HG02571 (cell line): ENCODE measurements around the gene CTSE.

Source experiments
- ATAC-seq: cut with Tn5 transposase; IDR thresholded peaks from one replicate; pipeline ENCODE4 v1.9.1; 2021; ENCODE audit warnings: mild to moderate bottlenecking, moderate library complexity; ENCODE audit not compliant: unreplicated experiment

Gene CTSE

GRCh38 chr1:205973377-205974232, 50.1 kb downstream of the CTSE start:
- no peak for ATAC-seq

DNA sequence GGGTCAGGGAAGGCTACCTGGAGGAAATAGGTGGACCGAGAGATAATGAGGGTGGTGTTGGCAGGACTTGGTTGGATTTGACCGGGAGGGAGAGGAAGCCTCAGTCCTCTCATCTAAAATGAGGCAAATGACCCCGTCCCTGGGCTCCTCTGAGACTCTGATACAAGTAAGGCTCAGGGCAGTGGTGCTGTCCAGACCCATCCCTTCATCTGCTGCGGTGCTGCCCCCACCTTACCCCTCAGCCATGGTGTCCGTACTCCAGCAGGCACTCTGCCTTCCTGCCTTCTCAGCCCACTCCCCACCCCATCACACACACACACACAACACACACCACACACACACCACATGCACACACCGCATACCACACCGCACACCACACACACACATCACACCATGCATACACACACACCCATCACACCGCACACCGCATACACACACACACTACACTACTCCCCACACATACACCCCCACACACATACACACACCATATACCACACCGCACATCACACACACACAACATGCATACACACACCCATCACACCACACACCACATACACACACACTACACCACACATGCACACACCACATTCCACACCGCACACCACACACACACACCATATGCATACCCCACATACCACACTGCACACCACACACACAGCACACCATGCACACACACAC, 51.1 kb downstream of the CTSE start:
- ATAC-seq: no peak

DNA sequence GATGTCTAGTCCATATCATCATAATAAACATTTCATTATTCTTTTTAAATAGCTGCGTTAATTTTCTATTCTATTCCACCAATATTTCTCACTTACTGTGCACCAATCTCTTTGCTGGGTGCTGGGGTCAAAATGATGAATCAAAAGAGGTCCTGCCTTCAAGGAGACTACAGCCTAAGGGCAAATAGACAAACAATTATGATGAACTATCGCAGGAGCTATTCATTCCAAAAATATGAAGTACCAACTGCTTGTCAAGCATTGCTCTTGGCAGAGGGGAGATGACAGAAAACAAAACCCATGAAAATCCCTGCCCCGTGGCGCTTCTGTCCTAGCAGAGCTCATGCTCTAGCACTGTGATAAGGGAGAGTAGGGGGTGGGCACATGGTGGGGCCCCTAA, 51.6 kb downstream of the CTSE start:
- ATAC-seq: no peak

DNA sequence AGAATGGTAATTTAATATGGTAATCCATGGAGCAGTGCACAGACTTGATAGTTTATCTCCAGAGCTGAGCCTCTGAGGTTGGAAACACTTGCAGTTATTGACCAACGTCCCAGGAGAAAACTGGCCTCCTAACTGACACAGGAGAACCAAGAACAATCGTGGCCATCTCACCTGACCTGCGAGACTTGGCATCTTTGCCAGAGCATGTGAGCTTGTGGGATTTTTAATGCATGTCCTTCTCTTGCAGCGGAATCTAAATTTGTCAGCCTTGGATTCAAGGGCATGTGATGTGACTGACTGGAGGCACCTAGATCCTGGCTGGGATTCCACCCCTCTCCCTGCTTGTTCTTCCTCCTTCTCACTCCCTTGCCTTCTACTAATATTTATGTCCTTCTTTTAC, 52.6 kb downstream of the CTSE start:
- no peak for ATAC-seq

DNA sequence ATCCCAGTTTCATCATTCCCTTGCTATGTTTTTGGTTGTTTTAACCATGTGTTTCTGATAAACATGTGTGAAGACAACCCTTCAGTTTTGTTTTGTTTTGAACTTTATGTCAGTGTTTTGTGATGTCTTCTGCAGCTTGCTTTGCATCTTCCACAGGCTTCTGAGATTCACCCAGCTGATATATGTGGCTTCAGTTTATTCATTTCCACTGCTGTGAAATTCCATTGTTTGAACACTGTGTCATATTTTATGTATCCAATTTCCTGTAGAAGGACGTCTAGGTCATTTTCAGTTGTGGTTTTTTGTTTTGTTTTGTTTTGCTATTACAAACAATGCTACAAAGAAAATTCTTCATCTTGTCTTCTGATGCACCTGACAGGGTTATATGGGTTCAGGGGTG, 53.2 kb downstream of the CTSE start:
- no peak for ATAC-seq

DNA sequence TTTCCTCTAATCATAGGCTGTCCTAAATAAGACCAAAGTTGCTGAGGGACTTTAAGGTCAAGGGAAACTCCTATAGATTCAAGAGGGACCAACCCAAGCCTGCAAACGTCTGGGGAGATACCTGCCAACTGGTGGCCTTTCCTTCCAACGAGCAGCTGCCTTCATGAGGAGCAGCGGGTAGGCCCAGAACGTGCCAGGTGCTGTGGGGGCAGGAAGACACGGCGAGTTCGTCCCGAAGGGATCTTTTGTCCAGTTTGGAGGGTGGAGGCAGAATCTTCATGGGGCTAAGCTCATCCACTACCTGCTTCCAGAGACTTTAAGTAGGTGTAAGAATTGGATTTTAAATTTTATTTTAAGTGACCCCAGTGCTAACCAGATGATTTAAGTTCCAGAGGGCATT, 54.5 kb downstream of the CTSE start:
- no peak for ATAC-seq

GRCh38 chr1:205967554-205968335, 56.0 kb downstream of the CTSE start:
- ATAC-seq: no peak

DNA sequence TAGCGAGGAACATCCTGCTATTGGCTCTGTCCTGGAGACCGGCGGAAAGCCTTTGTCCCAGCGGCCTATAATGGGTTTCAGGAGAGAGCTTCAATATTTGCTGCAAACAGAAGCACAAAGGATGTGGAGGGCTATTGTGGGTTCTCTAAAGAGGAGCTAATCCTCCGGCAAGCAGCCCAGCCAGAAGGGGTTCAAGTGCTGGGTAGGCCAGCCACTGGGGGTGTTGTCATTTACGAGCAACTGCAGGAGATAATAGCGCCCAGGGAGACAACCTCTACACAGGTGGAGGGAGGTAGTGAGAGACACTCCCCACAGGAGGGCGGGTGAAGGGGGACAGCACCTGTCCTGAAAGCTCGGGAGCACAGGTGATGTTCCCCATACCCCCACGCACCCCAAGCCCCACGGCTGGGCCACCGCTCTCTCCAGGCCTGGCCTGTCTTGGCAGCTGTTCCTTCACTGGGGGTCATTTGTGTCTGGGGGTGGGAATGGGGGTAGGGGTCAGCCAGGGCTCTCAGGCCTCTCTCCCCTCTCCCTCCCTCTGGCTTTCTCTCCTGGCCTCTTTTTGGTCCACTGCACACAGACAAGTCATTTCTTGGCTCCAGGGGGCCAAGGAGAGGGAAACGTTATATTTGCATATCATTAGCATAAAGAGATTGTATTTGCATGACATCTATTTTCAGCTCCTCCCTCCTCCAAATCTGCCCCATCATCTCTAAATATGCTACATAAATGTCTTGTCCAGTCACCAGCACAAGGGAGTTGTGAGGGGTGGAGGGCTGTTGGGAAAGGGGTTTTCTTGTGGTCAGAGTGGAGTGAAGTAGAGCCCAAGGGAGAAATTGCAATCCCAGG, 58.4 kb downstream of the CTSE start:
- no peak for ATAC-seq

- no peak for ATAC-seq
These were observed 60.1 kb downstream of the CTSE start for GRCh38 chr1:205963352-205964155.

DNA sequence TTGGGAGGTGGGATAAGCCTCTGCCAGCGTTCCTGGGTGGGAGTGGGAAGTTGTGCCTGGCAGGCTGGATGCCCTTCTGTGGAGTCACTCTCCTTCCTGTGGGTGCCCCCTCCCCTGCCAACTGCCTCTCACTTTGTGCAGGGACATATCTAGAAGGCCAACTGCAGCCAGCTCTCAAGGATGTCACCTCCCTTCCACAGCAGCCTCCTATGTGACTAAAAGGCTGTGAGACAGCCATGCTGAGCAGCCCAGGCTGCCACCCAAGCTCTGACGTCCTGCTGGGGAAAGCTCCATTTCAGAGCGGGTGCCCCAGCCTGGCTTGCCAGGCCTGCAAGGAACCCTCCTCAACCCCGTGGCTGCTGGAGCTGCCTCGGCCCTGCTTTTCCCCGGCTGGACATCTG, 60.9 kb downstream of the CTSE start:
- no peak for ATAC-seq

- no peak for ATAC-seq
These were observed 61.5 kb downstream of the CTSE start for GRCh38 chr1:205961991-205962820.

DNA sequence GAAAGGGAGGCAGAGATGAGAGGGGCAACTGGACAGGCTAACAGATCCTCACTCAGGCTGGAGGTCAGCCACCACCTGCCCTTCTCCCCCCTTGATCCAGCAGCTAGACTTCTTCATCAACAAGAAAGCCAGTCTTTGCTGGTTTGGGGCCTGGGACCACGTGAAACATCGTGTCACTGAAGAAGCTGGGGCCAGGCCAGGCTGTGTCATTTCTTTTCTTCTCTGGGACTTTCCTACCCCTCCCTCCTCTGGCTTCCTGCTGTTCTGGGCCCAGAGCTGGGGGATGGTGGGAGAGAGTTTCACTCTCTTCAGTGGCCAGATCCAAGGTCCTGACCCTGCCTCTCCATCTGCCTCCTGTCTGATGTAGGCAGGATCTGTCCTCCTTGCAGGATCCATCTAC, 62.3 kb downstream of the CTSE start:
- no peak for ATAC-seq

DNA sequence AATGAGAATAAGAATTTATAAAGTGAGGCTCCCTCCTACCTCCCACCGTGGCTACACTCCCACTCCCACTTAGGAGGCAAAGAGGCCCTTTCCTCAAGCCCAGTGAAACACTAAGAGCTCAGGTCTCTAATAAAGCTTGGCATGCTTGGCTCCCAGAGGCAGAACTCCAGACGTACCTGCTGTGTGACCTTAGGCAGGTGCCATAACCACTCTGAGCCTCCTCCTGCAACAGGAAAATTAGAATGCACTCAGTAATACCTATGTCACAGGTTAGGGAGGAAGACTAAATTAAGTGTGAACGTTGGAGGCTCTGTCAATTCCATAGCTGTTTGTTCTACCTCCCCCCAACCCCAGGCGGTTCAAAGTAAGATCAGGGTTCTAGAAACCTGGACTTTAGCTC, 63.9 kb downstream of the CTSE start:
- no peak for ATAC-seq
